ENCODE measurements around the gene LGALS7B.
"Not testable (repeated sequence)": the region's sequence is repeated elsewhere in the genome, so short reads cannot be mapped to it uniquely, and the experiment has no call there.

- TF ChIP-seq CTCF (IDR thresholded peaks at IDR 0.05); SIN3A (IDR thresholded peaks at IDR 0.05; ENCODE audit: borderline replicate concordance, insufficient read depth, low read depth, low read length); REST (IDR thresholded peaks at IDR 0.05; ENCODE audit: insufficient read depth in 1 of 2, low read depth in 2 of 2, low read length in 1 of 2); POLR2AphosphoS5 (IDR thresholded peaks at IDR 0.05; ENCODE audit: low read depth, low read length); TCF7L2 (IDR thresholded peaks at IDR 0.05; ENCODE audit: low read depth, low read length): not testable (repeated sequence)
Observed at GRCh38 chr19:38753783-38754182, 35.2 kb upstream of the LGALS7B start.

All from Panc1 (cell line).